GM19351 (cell line): ENCODE data around the gene CEP57.
"Not testable (repeated sequence)": the region's sequence is repeated elsewhere in the genome, so short reads cannot be mapped to it uniquely, and the experiment has no call there.

Experiments used
- ATAC-seq: cut with Tn5 transposase; IDR thresholded peaks from one replicate; pipeline ENCODE4 v1.9.1; 2021; ENCODE audit warnings: mild to moderate bottlenecking, moderate library complexity; ENCODE audit not compliant: unreplicated experiment

The CEP57 gene

DNA sequence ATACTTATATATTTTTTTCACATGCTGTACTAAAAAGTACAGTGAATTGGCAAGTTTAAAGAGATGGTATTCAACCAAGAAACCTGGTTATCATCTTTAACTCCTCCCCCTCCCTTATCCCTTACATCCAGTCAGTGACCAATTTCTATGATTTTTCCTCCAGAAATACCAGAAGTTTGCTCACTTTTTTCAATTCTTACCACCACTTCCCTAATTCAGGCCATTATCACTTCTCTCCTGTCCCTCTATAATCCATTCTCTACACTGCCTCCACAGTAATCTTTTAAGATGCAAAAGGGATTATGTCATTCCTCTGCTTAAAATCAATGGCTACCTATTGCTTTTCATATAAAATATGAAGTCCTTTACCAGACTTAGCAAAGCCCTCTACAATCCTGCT lies 62.8 kb downstream of the CEP57 start:
- no peak for ATAC-seq

GRCh38 chr11:95853862-95854261 lies 63.6 kb downstream of the CEP57 start:
- no peak for ATAC-seq

- not testable (repeated sequence) for ATAC-seq
Measured at GRCh38 chr11:95854362-95854761, 64.1 kb downstream of the CEP57 start.

GRCh38 chr11:95860024-95860423 lies 69.7 kb downstream of the CEP57 start:
- not testable (repeated sequence) for ATAC-seq

- no peak for ATAC-seq
Measured at GRCh38 chr11:95863486-95864140, 73.3 kb downstream of the CEP57 start.

- no peak for ATAC-seq
Measured at GRCh38 chr11:95867105-95867504, 76.8 kb downstream of the CEP57 start.

GRCh38 chr11:95870877-95871276 lies 80.6 kb downstream of the CEP57 start:
- ATAC-seq = not testable (repeated sequence)

GRCh38 chr11:95877291-95877690 lies 87.0 kb downstream of the CEP57 start:
- ATAC-seq = no peak
